Retina (tissue), 1 donor: ENCODE measurements around the gene HTT.
A peak's percentile ranks its signal among the peaks of the same experiment; 100 is the strongest.

ENCODE experiments used
- DNase-seq: peaks from one replicate; pipeline ENCODE4 v3.0.0-alpha.2; 2016

Gene HTT

DNA sequence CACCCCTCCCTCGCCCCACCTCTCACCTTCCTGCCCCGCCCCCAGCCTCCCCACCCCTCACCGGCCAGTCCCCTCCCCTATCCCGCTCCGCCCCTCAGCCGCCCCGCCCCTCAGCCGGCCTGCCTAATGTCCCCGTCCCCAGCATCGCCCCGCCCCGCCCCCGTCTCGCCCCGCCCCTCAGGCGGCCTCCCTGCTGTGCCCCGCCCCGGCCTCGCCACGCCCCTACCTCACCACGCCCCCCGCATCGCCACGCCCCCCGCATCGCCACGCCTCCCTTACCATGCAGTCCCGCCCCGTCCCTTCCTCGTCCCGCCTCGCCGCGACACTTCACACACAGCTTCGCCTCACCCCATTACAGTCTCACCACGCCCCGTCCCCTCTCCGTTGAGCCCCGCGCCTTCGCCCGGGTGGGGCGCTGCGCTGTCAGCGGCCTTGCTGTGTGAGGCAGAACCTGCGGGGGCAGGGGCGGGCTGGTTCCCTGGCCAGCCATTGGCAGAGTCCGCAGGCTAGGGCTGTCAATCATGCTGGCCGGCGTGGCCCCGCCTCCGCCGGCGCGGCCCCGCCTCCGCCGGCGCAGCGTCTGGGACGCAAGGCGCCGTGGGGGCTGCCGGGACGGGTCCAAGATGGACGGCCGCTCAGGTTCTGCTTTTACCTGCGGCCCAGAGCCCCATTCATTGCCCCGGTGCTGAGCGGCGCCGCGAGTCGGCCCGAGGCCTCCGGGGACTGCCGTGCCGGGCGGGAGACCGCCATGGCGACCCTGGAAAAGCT is at the start of gene HTT, which contains the start of gene HTT-AS:
Gene HTT, plus strand, starts transcription at position 604 of the 768 bp plus-strand sequence. Its CDS starts 145 bp downstream, at position 749.
Gene HTT-AS, minus strand, starts transcription at position 461 of the 768 bp plus-strand sequence.
- peak; percentile 99 for DNase-seq

DNA sequence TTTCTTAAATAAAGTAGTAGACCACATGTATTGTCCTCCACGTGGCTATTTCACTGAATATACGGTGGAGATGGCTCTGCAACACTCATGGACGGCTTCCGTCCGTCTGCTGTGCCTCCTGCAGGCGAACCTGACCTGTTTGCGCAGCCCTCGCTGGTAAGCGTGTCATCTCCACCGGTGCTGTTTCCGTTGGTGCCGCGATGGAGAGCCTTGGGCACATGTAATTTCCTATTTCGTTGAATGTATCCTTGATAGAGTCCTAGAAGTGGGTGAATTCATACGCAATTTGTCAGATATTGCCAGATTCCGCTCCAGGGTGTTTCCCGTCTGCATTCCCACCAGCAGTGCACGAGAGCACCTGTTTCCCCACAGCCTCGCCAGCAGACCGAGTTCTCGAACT is 48.6 kb upstream of the HTT start:
- DNase-seq, result no peak

DNA sequence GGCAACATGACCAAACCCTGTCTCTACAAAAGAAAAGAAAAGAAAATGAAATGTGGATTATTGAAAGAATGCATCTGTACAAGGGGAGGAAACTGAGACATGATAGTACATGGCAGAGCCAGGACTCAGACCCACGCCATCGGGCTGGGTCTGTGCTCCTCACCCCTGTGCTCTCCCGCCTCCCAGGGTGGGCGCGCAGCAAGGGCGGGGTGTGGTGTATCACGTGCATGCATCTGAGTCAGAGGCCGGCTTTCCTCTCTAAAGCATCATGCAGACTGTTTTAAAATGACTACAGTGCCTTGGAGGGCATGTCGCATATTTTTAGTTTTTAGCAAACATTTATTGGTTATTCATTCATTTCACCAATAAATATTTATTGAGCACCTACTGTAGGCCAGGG is 47.9 kb upstream of the HTT start:
- no peak for DNase-seq

DNA sequence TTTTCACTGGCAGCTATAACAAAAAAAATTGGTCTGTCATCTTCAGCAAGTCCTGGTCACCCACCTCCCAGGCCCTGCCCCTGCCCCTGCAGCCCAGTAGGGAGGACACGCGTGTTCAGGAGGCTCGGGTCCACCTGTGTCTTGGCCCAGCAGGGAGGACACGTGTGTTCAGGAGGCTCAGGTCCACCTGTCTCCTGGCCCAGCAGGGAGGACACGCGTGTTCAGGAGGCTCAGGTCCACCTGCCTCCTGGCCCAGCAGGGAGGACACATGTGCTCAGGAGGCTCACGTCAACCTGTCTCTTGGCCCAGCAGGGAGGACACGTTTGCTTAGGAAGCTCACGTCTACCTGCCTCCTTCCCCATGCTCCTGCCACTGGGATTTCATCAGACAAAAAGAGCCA is 45.0 kb upstream of the HTT start:
- DNase-seq, result no peak

DNA sequence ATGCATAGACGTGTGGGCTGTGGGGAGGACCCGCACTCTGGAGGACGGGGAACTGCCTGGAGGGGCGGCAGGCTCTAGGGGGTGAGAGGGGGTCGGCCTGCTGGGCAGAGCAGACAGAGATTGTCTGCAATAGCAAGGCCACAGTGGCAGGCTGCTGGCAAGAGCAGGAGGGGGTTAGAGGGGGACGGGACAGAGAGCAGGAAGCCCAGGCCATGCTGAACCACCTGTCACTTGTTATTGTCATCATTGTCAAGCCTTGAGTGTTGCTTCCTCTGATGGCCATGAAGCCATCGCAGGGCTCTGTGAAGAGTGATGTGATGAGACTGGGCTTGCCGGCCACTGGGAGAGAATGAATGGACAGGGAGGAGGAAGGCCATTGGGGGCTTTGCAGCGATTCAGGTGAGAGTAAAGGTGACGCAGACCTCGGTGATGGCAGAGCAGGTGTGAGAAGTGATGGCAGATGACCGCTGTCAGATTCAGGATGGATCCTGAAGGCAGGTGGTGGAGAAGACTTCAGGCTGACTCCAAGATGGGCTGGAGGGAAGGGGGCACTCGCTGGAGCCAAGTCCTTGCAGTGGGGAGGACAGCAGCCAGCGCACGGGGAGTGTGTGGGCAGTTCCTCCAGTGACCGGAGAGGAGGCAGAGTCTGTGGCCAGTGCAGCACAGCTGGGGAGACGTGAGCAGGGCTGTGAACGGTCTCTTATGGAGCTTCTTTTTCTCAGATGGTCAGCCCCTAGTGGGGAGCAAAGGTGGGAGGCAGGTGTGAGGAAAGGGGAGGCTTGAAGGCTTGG is 43.7 kb upstream of the HTT start:
- peak; percentile 47 for DNase-seq

DNA sequence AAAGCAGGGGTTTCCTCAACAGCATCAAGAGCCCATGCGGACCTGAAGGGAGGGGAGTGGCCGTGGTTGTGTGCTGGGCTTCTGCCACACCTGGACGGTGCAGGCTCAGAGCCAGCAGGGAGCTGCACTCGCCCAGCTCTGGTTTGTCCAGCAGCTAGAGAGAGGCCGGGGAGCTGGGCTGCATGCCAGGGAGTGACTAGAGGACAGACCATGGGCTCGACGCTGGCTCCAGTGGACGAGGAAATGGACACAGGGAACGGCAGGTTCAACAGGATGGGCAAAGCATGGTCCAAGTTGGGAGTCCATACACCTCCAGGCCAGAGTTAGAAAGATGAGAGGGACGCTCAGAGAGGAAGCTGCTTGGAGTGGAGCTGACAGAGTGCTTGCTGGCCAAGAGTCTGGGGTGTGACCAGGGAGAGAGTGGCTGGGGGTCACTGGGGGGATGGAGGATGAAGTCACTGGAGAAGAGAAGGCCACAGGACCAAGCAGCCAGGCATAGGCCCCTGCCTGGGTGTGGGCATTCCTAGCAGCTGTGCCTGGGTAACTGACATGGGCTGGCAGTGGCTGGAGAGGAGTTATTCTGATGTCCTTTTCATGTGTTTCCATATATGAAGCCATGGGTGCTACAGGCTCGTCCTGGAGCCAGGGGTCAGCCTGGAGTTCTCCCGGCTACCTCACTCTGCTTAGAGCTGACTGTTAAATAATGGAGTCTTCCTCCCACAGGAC is 43.0 kb upstream of the HTT start:
- DNase-seq, result no peak

DNA sequence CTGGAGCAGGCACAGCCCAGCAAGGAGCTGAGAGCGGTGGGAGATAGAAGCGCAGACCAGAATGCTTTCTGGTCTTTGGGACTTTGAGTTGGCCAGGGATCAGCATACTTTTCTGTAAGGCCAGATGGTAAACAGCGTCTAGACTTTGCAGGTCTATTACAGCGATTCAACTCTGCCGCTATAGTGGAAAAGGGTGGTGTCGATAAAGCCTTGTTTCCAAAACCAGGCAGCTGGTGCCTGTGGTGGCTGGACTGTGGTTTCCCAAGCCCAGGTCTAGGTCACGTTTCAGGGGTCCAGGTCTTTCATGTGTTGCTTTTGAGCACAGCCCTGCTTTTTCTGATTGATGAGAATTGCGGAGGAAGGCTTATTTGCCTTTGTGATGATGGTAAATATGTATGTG is 40.2 kb upstream of the HTT start:
- no peak for DNase-seq

DNA sequence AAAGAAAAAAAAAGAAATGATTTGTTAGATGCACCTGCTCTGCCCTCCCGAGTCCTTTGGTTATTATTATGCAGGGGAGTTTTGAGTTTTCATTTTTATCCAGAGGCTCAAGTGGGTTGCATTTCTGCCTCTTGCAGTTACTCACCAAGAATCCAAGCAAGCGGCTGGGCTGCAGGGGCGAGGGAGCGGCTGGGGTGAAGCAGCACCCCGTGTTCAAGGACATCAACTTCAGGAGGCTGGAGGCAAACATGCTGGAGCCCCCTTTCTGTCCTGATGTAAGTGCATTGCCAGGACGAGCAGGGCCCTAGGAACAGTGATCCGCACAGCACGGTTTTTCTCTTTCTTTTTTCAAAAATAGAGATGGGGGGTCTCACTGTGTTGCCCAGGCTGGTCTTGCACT is 39.2 kb upstream of the HTT start:
- DNase-seq, result no peak

DNA sequence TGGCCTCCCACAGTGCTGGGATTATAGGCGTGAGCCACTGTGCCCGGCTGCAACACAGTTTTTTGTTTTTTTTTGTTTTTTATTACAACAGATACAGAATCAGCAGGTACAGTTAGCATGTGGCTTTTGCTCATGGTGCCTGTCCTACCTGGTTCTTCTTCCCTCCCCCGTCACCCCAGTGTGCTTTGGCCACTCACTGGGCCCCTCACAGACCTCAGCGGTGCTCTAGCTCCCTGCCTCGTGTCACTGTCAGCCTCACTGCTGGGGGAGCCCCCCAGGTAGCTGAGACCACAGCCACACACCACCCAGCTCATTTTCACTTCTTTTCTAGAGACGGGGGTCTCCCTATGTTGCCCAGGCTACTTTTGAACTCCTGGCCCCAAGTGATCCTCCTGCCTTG is 38.8 kb upstream of the HTT start:
- DNase-seq, result no peak

DNA sequence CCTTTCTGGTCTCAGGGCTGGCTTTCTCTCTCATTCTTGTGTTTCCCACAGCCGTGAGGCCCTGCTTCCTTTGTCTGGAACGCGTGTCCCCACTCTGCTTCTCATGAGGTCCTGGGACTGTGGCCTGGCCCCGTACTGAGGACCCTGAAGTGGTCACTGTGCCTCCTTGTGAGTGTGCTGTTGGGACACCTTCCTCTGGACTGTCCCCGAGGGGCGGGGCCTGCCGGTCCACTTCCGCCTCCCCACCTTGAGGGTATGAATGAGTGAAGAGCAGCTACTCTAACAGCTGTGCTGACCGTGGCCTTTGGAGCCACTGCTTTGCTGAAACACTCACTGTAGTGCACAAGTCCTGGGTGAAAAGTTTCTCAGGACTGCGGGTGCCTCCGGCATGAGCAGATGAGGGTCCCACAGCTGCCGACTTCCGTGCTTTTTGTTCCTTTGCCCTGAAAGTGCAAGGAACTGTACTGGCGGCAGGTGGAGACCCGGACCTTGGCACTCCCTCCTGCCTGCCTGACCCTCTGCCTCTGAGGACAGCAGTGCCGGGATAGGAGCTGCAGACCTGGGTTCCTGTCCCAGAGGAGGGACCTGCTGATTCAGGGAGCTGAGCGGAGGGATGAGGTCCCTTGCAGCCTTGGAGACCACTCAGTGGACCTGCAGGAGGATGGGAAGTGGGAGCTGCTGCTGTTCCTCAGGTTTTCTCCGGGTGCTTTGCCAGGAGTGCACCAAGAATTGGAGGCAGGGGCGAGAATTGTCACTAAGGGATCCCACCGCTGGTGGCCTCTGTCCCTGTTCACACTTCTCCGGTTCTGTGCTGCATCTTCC is 38.1 kb upstream of the HTT start:
- DNase-seq, result no peak

DNA sequence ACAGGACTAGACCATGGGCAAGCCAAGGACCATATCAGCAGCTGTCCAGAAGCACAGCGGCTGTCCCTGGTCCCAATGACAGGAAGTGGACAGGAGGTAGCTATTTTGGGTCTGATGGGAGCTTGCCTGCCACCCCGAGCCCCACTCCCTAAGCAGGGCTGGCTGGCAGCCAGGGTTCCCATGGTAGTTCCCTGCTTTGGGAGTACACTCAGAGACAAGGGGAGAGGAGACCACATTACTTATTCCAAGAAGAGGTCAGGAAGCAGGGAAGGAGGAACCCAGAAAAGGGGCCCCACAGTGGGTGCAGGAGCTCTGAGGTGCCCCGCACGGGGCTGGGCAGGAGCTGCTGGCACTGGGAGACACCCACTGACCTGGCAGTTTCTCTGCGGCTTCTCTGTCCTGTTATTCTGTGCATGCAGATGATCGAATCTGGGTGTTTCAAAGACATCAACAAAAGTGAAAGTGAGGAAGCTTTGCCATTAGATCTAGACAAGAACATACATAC is 36.5 kb upstream of the HTT start:
- DNase-seq, result no peak

DNA sequence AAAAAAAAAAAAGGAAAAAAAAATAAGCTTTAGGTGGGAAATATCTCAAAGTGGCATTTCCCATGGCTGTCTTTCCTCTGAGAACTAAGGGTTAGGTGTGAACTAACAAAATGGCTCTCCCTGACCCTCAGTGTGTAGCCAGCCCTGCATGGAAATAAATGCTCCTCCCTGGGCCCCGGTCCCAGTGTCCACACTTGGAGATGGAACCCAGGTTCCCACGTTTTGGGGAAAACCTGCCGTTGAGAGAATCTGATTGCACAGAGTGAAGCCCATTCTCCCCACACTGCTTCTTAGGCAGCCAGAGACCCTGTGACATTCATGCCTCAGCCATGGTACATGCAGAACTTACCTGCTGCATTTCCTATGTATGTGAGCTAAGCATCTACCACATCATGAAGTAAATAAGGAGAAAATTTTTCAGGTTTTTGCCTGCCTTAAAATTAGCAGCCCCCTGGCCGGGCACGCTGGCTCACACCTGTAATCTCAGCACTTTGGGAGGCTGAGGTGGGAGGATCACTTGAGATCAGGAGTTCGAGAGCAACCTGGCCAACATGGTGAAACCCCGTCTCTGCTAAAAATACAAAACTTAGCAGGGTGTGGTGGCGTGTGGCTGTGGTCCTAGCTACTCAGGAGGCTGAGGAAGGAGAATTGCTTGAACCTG is 34.6 kb upstream of the HTT start:
- DNase-seq, result no peak

DNA sequence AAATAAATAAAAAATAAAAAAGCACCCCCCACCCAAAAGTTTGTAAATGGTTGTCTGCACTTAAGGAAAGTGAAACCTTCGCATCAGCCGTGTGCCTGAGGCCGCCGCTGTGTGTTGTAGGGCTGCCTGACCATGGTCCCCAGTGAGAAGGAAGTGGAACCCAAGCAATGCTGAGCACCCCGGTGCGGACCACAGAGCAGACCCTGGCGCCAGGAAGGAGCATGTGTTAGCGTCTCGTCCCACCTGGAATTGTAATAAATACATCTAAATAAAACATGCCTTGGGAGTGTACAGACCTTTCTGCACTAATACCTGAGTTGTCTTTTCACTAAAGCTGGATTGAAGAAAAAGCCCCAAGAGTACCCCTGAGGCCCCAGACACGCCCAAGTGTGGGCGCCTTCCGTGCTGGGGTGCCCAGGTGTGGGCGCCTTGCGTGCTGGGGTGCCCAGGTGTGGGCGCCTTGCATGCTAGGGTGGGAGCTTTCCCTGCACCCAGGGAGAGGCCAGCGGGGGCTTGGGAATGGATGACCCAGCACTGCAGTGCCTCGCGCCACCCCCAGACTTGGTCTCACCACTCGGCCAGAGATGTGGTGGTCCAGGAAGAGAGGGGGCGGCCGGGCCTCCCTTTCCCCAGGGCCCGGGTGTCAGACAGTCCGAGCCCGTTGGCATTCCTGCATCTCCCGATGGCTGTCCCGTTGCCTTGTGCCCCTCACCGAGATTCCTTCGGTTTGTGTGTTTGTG is 33.9 kb upstream of the HTT start:
- DNase-seq, result no peak

DNA sequence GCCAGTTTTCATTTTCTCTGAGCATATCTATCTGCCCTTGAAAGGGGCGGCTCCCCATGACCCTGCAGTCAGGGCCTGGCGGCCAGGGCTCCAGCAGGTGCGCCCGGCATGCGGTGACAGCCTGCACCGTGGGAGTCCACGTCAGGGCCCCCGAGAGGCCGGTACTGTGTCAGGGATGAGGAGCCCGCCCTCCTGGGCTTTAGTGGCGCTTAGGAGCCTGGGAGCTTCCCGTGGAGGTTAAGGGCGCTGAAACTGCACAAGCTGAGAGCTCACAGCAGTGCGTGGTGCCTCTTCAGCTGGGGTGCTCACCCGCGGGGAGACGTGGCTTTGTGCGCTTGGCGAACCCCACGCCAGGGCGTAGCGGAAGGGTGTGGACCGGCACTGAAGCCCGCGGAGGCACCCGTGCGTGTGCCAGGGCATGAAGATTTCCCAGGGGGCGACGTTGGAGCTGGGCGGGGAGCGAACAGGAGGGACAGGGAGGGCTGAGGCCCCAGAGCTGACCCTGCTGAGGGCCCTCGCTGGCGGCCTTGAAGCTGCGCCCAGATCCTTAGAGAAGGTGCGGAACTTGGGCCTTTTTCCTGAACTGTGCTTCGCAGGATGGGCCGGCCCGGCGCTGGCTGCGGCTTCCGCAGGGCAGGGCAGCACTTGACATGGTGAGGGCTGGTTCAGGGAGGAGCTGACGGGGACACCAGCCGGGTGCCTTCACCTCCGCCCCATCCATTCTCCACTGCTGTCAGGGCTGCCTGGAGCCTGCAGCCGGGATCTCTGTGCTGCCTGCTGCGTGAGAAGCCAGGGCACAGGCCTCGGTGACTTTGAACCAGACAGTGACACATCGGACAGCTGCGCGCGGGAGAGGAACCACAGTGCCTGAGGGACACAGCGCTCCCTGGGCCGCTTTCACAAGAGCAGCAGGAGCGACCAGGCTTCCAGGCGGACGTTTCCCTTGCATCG is 33.0 kb upstream of the HTT start:
- peak; percentile 82 for DNase-seq

DNA sequence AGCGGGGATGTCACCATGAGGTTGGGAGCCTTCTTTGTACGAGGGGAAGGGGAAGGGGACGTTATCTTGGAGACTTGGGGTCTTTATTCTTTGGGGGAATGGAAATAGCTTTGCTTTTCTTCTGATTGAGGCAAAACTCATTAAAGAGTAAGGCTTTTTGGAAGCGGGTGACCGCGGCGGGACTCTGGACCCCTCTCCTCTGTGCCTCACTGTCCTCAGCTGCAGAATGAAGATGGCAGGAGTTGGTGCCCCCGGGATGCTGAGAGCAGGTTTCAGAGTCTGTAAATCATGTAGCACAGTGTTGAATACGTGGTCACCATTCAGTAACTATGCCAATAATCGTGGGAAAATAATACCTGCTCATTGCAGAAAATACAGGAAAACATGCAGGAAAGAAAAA is 32.3 kb upstream of the HTT start:
- DNase-seq, result no peak

DNA sequence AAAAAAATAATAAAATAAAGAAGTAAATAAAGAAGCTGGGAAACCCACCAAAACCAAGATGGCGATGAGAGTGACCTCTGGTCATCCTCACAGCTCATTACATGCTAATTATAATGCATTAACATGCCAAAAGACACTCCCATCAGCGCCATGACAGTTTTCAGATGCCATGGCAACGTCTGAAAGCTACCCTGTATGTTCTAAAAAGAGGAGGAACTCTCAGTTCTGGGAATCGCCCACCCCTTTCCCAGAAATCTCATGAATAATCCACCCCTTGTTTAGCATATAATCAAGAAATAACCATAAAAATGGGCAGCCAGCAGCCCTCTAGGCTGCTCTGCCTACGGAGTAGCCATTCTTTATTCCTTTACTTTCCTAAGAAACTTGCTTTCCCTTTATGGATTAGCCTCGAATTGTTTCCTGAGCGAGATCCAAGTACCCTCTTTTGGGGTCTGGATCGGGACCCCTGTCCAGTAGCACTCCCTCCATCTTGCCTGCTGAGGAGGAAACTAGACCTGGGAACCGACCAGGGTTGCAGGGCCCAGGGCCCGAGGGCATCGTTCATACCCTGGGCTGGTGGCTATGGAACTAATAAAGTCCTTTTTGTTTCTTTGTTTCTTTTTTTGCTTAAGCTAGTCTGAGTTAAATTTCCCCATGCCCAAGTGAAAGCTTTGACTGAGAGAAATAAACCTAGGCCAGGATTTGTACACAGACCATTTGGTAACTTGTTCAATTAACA is 31.0 kb upstream of the HTT start:
- no peak for DNase-seq

DNA sequence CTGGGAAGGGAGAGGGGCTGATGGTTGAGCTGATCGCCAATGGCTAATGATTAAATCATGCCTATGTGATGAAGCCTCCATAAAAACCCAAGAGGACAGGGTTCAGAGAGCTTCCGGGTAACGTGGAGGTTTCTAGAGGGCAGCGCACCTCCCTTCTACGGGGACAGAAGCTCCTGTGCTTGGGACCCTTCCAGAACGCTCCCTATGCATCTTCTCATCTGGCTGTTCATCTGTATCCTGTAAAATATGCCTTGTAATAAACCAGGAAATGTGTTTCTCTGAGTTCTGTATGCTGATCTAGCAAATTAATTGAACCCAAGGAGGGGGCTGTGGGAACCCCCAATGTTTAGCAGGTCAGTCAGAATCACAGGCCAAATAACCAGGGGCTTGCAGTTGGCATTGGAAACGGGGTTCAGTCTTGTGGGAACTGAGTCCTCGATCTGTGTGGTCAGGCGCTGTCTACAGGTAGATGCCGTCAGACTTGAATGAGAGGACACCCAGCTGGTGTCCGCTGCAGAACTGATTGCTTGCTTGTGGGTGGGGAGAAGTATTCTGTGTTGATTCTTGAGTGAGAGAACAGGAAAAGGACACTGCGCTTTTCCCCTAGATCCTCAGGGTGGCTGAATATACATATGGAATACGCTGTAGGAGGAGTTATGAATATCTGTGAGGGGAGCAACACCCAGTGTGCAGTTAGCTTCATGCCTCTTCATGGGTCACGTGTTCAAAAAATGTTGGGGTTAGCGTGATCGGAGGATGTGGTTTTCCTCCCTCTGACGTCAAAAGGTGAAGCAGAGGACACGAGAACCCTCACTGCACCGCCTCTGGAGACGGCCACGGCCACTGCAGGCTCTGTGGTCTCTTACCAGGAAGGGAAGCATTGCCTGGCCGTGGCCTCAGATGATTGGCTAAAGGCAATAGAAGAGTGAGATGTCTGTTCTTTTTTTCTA is 29.3 kb upstream of the HTT start:
- no peak for DNase-seq

DNA sequence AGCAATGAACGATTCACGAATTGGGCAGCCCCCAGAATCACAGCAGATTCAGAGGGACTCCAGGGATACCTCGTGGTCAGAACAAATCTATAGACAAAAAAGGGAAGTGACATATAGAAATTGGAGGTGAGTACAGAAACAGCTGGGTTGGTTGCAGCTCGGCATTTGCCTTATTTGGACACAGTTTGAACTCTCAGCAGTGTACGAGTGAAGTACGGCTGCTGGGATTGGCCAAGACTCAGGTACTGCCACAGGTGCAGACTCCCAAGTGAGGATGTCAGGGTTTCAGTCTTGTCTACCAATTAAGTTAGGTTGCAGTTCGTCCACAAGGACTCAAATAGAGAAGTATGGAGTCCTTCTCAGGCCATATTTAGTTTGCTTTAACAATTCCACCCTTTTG is 28.3 kb upstream of the HTT start:
- DNase-seq, result no peak
